OCI-M2 (cell line): ENCODE results near the gene TMEM179.

ENCODE experiments used
- DNase-seq: peaks from one replicate; lab custom pipeline; 2025; ENCODE audit not compliant: unreplicated experiment; lab: John Stamatoyannopoulos, UW

Gene TMEM179

GRCh38 chr14:104572668-104573067 lies 31.9 kb downstream of the TMEM179 start:
- DNase-seq = no peak

- DNase-seq = no peak
These were observed 32.4 kb downstream of the TMEM179 start for GRCh38 chr14:104572024-104572626.

- DNase-seq = no peak
These were observed 33.3 kb downstream of the TMEM179 start for GRCh38 chr14:104571246-104571645.

- DNase-seq = no peak
These were observed 35.1 kb downstream of the TMEM179 start for GRCh38 chr14:104569435-104569834.

GRCh38 chr14:104568620-104569019 lies 36.0 kb downstream of the TMEM179 start:
- no peak for DNase-seq

GRCh38 chr14:104567957-104568225 lies 36.7 kb downstream of the TMEM179 start:
- DNase-seq = no peak

- no peak for DNase-seq
These were observed 37.2 kb downstream of the TMEM179 start for GRCh38 chr14:104567141-104567956.

GRCh38 chr14:104564744-104565679 lies 39.6 kb downstream of the TMEM179 start:
- no peak for DNase-seq

GRCh38 chr14:104563742-104564615 lies 40.6 kb downstream of the TMEM179 start:
- no peak for DNase-seq

- DNase-seq = no peak
These were observed 41.3 kb downstream of the TMEM179 start for GRCh38 chr14:104563191-104563741.

GRCh38 chr14:104562606-104563005 lies 42.0 kb downstream of the TMEM179 start:
- DNase-seq = no peak

GRCh38 chr14:104561632-104562495 lies 42.7 kb downstream of the TMEM179 start:
- DNase-seq = no peak

GRCh38 chr14:104561124-104561557 lies 43.4 kb downstream of the TMEM179 start:
- DNase-seq = no peak

- no peak for DNase-seq
These were observed 44.0 kb downstream of the TMEM179 start for GRCh38 chr14:104560586-104560945.

GRCh38 chr14:104559804-104560585 lies 44.6 kb downstream of the TMEM179 start:
- DNase-seq = no peak

GRCh38 chr14:104559028-104559803 lies 45.4 kb downstream of the TMEM179 start:
- no peak for DNase-seq

GRCh38 chr14:104558231-104559027 lies 46.1 kb downstream of the TMEM179 start:
- DNase-seq = no peak
